Left ventricle myocardium inferior (tissue), 1 donor: Measurements from ENCODE around the gene HOXD8. TPM values are rescaled to one million over a fixed set of nuclear protein-coding genes. Genes with fewer than 3 reads are reported as not detected.

Experiments used
- DNase-seq: peaks from one replicate; pipeline ENCODE4 v3.0.0-alpha.2; 2020
- H3K27ac ChIP-seq: fragments of 200-600 bp; replicated peaks from 2 replicates; pipeline ENCODE4 v1.8.0; 2021
- H3K27me3 ChIP-seq: fragments of 200-600 bp; 2 replicates; pipeline ENCODE4 v1.8.0; 2021; ENCODE audit warnings: low read depth
- H3K36me3 ChIP-seq: fragments of 200-600 bp; 2 replicates; pipeline ENCODE4 v1.8.0; 2021
- H3K4me1 ChIP-seq: fragments of 200-600 bp; 2 replicates; pipeline ENCODE4 v1.8.0; 2021
- H3K4me3 ChIP-seq: fragments of 200-600 bp; 2 replicates; pipeline ENCODE4 v1.8.0; 2021; ENCODE audit warnings: mild to moderate bottlenecking, moderate library complexity
- H3K9me3 ChIP-seq: fragments of 200-600 bp; replicated peaks from 2 replicates; pipeline ENCODE4 v1.8.0; 2021
- intact Hi-C: fragments of 100-400 bp; cut with micrococcal nuclease; formaldehyde crosslinking; loops from one replicate; pipeline ENCODE4 v1.11.0; 2022
- total RNA-seq: library from RNA; stranded (reverse); fragmentation: NEBNext Ultra II Directional; extraction: Animal tissue kit (Norgen Biotek cat#: 25700); gene quantifications from one replicate; pipeline ENCODE4 v1.2.1, GENCODE V29; 2021
- TF ChIP-seq, protein P1 (sequence below): fragments of 200-600 bp; IDR thresholded peaks from 2 replicates; pipeline ENCODE4 v1.8.0; 2021; ENCODE audit warnings: antibody characterized with exemption, mild to moderate bottlenecking, borderline replicate concordance
- donor health status: DM: no; HTN: yes; CAD: no; lungs with severe emphysema.

Gene HOXD8
- total RNA-seq, 1 donor from 2014 or later: 0.14 TPM

DNA sequence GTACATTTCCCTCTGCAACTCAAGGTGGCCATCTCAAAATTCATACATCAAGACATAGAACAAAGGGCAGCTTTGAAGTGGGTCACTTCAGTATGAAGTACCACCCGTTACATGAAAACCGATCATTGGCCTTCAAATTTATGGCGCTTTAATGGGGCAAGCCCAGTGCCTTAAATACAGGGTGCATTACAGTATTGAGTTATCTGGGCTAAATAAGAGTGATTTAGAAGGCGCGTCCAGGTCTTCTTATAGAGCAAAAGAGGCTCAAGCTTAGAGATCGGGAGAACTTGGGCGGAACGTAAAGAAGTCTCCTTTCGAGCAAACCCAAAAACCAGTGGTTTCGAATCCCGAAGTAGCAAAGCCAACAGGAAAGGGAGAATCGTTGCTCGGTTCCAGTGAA lies 34.7 kb downstream of the HOXD8 start:
- peaks cover 100% of the 10 kb centered on the region for H3K27me3 ChIP-seq
- peaks cover 25% of the 10 kb centered on the region for H3K4me1 ChIP-seq
- TF ChIP-seq, protein P1, sequence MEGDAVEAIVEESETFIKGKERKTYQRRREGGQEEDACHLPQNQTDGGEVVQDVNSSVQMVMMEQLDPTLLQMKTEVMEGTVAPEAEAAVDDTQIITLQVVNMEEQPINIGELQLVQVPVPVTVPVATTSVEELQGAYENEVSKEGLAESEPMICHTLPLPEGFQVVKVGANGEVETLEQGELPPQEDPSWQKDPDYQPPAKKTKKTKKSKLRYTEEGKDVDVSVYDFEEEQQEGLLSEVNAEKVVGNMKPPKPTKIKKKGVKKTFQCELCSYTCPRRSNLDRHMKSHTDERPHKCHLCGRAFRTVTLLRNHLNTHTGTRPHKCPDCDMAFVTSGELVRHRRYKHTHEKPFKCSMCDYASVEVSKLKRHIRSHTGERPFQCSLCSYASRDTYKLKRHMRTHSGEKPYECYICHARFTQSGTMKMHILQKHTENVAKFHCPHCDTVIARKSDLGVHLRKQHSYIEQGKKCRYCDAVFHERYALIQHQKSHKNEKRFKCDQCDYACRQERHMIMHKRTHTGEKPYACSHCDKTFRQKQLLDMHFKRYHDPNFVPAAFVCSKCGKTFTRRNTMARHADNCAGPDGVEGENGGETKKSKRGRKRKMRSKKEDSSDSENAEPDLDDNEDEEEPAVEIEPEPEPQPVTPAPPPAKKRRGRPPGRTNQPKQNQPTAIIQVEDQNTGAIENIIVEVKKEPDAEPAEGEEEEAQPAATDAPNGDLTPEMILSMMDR: no peak
- no peaks in the 10 kb centered on the region for H3K9me3 ChIP-seq
- no peak for DNase-seq
- intact Hi-C loops: no loop called here
- H3K27ac ChIP-seq: no peak overlapping the region
- no peaks in the 10 kb centered on the region for H3K36me3 ChIP-seq
- H3K4me3 ChIP-seq: no peak overlapping the region

DNA sequence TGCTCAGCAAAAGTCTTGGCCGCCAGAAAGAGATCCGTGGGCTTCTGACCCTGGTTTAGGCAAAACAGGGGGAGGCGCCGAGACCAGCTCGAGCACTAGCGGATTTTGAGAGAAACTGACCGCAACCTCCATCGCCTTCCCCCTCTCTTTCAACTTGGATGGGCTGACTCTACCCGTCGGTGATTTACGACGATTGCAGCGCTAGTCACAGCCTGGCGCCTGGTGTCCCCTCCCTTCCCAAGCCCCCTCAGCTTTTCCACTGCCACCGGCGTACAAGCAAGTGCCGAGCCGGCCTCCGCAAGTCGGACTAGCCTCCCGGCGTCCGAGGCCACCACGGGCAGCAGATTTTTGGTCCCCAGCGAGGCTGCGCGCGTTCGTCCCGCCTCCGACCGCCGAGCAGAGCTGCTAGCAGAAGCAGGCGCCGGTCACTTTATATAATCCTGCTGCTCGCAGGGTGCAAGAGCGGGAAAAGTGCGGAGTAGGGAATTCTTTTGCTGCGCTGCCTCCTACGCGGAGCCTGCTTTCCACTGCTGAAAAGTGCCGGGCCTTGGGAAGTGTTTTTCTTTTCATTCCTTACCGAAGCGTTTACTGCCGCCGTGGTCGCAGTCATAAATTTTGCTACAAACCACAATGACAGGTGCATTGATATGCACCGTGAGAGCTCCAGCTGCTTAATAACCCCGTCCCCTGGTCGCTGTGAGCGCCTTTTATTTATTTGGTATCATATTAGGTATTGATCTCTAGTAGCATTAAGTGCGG lies 35.3 kb downstream of the HOXD8 start:
- no peaks in the 10 kb centered on the region for H3K9me3 ChIP-seq

DNA sequence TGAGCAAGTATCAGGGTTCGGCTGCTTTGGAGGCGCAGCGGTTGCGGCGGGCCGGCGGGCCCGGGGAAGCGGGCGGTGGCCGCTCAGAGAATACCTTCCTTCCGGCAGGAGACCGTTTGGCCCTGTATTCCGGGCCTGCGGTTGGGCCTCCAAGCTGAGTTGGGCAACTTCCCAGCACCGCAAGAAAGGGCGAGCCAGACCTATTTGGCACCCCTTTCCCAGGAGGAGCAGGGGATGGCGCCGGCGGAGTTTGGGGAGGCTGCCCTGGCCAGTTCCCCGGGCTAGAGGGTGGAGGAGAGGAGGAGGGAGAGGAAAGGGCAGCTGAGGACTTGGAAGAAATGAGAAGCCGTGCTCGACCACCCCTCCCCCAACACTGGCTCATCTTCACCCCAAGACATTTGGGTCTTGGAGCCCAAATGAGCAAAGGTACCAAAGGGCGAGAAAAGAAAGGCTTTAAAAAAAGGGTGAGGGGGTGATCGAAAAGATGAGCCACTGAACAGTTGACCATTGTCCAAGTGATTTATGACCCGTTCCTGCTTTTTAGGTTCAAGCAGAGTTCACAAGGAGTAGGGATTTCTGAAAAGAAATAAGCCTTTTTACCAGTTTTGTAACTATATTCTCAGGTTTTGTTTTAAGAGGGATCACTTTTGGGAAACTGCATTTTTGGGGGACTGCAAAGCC lies 36.0 kb downstream of the HOXD8 start:
- TF ChIP-seq, protein P1: no peak

More for the DNA sequence above, 35.3 kb downstream of the HOXD8 start:
- Histone ChIP-seq H3K36me3 (no peaks in the 10 kb centered on the region), H3K4me1 (peaks cover 20% of the 10 kb centered on the region), H3K4me3 (peak overlapping the region; percentile 2), H3K27ac (no peak overlapping the region), H3K27me3 (peaks cover 100% of the 10 kb centered on the region)
- intact Hi-C loops: no loop called here
- TF ChIP-seq, protein P1: no peak
- DNase-seq: no peak

DNA sequence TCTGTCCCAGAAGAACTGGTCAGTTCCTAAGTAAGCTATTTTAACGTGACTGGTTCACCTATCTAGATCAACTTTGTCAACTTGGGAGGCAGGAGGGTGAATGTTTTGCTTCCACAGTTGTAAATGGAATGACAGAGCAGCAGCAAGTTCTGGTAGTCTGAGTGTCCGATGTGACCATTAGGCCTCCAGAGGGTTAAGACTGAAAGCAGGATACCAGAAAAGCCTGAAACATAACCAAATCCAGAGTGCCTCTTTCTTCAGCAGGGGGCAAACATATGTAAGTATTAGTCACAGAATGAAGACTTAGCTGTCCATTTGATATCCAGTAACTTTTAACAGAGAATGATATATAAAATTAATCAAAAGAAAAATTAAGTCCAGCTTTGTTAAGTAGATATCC lies 36.8 kb downstream of the HOXD8 start:
- Histone ChIP-seq H3K36me3 (no peaks in the 10 kb centered on the region), H3K27ac (no peak overlapping the region), H3K4me3 (no peak overlapping the region), H3K4me1 (peaks cover 10% of the 10 kb centered on the region), H3K27me3 (peaks cover 100% of the 10 kb centered on the region), H3K9me3 (no peaks in the 10 kb centered on the region)
- no peak for DNase-seq
- TF ChIP-seq, protein P1: no peak
- intact Hi-C loops: no loop called here

More for the DNA sequence above, 36.0 kb downstream of the HOXD8 start:
- DNase-seq: no peak
- Histone ChIP-seq H3K4me1 (peaks cover 12% of the 10 kb centered on the region), H3K36me3 (no peaks in the 10 kb centered on the region), H3K27ac (no peak overlapping the region), H3K9me3 (no peaks in the 10 kb centered on the region), H3K4me3 (peak overlapping the region; percentile 2), H3K27me3 (peaks cover 100% of the 10 kb centered on the region)
- intact Hi-C loops: no loop called here

DNA sequence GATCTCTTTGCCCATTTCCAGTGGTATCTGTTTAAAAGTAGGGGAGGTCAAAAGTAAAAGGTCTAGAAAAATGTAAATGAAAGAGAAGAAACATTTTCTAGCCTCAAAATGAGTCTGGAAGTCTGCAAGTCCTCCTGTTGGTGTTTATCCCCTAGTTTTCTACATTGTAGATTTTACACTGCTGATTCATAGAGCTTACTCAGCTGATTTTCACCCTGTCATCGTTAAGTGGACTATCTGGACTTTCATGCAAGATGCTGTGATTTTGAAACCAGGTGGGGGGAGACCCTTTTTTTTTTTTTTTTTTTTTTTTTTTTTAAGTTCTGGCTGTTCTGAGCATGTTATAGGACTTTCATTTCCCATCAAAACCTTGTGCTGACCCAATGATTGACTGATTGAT lies 37.9 kb downstream of the HOXD8 start:
- no peak overlapping the region for H3K4me3 ChIP-seq
- TF ChIP-seq, protein P1: no peak
- no peak overlapping the region for H3K27ac ChIP-seq
- intact Hi-C loops: no loop called here
- peaks cover 21% of the 10 kb centered on the region for H3K4me1 ChIP-seq
- DNase-seq: no peak
- no peaks in the 10 kb centered on the region for H3K36me3 ChIP-seq
- H3K9me3 ChIP-seq: no peaks in the 10 kb centered on the region
- H3K27me3 ChIP-seq: peaks cover 100% of the 10 kb centered on the region
